GM19099 (cell line): ENCODE measurements around the gene RWDD4.

ENCODE experiments used
- POLR2A ChIP-seq: IDR thresholded peaks from 3 replicates; pipeline ENCODE4 v1.6.1; 2011; ENCODE audit warnings: low read depth; ENCODE audit not compliant: insufficient read length; ENCODE audit errors: extremely low read depth

RWDD4 gene

GRCh38 chr4:183639291-183639690 lies 19.7 kb downstream of the RWDD4 start:
- TF ChIP-seq POLR2A = no peak

- no peak for TF ChIP-seq POLR2A
These were observed 20.5 kb downstream of the RWDD4 start for GRCh38 chr4:183638436-183638835.

DNA sequence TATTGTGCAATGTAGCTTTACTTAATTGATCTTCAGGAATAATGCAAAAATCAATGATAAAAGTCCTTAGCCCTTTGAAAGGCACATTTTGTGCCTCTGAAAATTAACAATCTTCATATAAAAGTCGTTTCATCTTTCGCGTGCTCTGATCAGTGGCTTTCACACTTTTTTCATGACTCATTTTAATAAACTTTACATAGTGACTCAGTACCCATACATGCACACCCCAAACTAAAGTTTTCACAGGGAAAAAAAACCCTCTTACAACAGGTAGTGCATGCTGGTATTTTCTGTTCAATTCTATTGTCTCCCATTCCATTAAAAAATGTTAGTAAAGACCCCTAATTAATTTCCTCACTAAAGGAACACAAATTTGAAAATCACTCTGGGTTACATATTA lies 21.5 kb downstream of the RWDD4 start:
- TF ChIP-seq POLR2A = no peak

- no peak for TF ChIP-seq POLR2A
These were observed 22.1 kb downstream of the RWDD4 start for GRCh38 chr4:183636923-183637322.

DNA sequence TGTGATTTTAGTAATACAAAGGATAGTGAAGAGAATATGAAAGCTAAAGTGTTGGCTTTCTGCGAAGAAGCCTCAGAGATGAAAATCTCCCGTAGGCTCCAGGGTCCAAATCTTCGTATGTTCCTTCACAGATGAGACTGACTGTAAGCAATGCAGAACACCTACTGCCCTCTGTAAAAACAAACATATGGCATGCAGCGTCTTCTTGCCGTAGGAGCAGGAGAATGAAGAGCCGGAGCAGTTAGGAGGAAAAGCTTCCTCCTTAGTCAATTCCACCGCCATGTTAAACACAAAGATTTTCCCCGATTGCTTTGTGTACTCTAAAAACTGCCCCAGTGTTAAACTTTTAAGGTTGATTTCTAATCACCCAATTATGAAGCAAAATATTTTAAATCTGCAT lies 22.5 kb downstream of the RWDD4 start:
- TF ChIP-seq POLR2A = no peak

DNA sequence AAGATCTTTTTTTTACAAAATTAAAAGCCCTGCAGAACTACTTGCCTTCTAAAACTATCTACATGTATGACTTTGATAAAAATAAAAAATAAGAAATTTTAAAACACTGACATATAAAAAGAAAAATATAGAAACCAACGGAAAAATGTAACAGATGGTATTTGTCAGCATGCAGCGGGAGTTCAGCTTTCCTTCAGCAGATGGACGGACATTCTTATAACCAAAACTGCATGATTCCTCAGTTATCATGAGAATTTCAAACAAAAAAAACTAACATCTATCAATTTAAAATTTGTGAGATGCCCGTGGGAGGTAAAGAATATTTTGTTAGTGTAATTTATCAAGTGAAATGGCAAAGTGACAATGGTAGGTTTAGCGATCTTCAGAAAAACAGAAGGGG lies 23.2 kb downstream of the RWDD4 start:
- no peak for TF ChIP-seq POLR2A

GRCh38 chr4:183635321-183635720 lies 23.7 kb downstream of the RWDD4 start:
- no peak for TF ChIP-seq POLR2A

- no peak for TF ChIP-seq POLR2A
These were observed 25.2 kb downstream of the RWDD4 start for GRCh38 chr4:183633476-183634400.

- TF ChIP-seq POLR2A = no peak
These were observed 26.3 kb downstream of the RWDD4 start for GRCh38 chr4:183632689-183633088.

DNA sequence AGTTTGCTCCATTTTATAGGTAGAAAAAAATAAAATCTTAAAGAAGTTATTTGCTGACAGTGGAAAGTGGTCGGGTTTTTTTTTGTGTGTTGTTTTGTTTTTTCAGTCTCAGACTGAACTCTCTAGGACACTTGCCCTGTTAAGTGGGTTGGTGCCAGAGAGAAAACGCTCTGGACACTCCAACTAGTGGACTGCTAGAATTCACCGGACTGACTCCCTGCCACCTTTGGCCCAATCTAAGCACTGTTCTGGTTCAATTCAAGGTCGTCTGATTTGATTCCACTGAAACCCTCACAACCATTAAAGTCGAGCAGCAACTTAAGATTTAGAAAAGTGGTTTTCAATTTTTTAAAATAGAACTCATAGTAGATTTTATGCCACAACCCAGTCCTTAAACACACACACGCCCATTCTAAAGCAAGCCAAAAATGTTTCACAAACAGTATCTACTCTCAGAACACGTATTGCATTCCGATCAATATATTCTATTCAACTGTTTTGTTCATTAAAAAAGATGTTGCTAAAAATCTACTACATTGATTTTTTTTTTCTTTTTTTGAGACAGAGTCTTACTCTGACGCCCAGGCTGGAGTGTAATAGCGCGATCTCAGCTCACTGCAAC lies 27.3 kb downstream of the RWDD4 start:
- TF ChIP-seq POLR2A = no peak

DNA sequence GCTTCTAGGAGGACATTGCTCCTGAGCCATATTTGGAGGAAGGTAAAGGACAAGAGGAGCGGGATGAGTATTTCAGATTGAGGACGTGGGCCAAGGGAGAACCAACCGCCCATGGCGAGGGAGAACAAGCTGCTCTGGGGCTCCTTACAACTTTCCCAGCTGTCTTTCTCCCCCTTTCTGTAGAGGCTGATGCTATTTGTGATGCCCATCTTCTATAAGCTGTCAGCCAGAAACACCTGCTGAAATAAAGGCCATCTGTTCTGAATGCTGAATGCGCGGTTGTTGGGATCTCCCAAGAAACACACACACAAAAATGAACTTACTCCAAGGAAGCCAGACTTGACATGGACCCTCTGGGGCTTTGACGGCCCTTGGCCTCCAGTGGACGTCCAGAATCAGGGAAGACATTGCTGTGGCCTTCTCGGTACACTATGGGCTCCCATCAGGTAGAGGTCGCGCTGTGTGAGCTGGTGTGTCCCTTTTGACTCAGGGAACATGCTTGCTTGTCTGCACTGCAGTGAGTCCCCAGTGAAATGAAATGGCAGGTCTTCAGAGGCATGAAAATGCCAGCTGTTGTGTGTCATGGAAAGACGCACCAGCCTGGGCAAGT lies 30.9 kb downstream of the RWDD4 start:
- TF ChIP-seq POLR2A = no peak

DNA sequence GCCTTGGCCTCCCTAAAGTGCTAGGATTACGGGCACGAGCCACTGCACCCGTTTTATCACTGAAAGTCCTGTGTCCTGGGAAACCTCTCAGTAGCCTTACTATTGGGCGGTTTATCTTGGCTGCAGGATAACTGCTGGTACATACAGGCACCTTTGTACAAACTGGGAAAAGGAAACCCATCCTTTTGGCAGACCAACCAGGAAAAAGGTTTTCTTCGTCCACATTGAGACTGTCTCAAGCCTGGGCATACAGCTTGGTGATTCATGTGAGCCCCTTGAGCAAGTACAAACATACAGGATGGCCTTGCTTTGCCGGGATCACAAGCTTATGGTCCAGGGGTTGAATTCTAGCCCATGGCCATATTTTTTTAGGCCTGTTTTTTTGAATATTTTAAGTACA lies 32.8 kb downstream of the RWDD4 start:
- no peak for TF ChIP-seq POLR2A

GRCh38 chr4:183624548-183624947 lies 34.4 kb downstream of the RWDD4 start:
- no peak for TF ChIP-seq POLR2A

- no peak for TF ChIP-seq POLR2A
These were observed 37.1 kb downstream of the RWDD4 start for GRCh38 chr4:183621875-183622274.

- TF ChIP-seq POLR2A = no peak
These were observed 38.6 kb downstream of the RWDD4 start for GRCh38 chr4:183620421-183620820.

DNA sequence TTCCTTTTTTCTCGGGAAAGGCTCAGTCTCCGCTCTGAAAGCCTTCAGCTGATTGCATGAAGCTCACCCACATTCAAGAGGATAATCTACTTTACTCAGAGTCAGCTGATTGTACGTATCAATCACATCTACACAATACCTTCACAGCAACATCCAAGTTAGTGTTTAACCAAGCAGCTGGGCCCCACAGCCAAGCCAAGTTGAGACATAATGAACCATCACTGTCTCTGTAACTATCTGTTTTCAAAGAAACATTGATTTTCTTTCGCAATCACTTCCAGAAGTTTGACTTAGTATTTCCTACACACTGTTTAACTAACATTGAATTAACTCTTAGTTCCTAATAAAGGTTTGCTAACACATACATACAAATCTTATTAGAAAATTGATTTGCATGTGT lies 40.3 kb downstream of the RWDD4 start:
- no peak for TF ChIP-seq POLR2A
